NK-92 (cell line): ENCODE data around the gene ZNF324B.
"Not testable (repeated sequence)": the region's sequence is repeated elsewhere in the genome, so short reads cannot be mapped to it uniquely, and the experiment has no call there.

ENCODE experiments used
- DNase-seq: peaks from one replicate; lab custom pipeline; 2025; ENCODE audit not compliant: unreplicated experiment; lab: John Stamatoyannopoulos, UW

The ZNF324B gene

DNA sequence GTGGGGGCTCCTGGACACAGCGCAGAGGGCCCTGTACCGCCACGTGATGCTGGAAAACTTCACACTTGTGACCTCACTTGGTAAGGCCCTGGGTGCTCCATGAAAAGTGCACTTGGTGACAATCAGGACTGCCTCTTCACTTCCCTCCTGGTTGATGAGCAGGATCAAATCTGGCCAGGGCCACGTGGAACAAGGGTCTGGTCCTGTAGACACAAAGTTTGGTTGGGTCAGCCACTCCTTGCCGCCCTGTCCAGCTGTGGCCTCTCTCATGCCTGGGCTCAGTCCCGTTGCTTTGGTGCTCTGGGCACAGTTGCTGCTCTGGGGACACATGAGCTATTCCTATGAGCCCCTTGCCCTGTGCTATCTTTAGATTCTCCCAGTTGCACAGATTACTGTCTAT lies 2.3 kb downstream of the ZNF324B start:
- DNase-seq, result no peak

DNA sequence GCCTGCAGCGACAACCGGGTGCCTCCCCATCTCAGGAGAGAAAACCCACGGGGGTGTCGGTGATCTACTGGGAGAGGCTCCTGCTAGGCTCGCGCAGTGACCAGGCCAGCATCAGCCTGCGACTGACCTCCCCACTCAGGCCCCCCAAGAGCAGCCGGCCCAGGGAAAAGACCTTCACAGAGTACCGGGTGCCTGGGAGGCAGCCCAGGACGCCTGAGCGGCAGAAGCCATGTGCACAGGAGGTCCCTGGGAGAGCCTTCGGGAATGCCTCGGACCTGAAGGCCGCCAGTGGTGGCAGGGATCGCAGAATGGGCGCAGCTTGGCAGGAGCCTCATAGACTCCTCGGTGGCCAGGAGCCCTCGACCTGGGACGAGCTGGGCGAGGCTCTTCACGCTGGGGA lies 3.9 kb downstream of the ZNF324B start:
- DNase-seq, result no peak

DNA sequence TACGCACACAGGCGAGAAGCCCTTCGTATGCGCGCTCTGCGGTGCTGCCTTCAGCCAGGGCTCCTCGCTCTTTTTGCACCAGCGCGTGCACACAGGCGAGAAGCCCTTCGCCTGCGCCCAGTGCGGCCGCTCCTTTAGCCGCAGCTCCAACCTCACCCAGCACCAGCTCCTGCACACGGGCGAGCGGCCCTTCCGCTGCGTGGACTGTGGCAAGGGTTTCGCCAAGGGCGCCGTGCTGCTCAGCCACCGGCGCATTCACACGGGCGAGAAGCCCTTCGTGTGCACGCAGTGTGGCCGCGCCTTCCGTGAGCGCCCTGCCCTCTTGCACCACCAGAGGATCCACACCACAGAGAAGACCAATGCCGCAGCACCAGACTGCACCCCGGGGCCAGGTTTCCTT lies 4.7 kb downstream of the ZNF324B start:
- DNase-seq, result no peak

DNA sequence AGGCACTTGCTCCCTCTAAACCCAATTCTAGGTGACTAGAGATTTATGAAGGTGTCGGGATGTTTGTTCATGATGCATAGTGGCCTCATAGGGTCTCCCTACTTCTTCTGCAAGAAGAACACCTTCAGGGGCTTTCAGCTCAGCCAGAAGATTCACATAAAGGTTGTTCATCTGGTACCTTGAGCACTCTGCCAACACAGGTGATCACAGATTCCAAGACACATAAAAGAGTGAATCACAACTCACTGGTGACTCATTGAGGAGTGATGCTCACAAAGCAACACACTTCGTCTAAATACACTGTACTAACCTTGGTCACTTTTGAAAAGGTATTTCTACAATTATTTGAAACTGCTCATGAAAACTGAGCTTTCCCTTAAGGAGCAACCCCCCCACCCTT lies 8.6 kb downstream of the ZNF324B start:
- no peak for DNase-seq

DNA sequence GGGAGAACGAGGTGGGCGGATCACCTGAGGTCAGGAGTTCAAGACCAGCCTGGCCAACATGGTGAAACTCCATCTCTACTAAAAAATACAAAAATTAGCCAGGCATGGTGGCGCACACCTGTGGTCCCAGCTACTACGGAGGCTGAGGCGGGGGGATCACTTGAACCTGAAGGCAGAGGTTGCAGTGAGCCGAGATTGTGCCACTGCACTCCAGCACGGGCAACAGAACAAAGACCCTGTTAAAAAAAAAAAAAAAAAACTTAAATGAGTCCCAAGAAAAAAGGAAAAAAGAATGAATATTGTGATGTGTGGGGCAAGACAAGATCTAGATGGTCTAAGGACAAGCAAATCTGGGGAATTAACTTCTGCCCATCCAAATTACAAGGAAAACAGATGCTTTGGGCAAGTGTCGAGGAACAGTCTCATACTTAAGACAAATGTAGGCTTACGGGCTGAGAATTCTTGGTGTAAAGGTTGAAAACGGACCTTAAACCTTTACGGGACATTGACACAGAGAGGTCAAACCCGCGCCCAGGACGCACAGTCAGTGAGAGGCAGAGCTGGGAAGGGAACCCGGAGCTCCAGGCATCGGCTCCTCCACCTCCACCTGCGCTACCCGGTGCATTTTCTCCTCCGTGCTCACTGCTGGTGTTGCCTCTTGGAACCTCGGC lies 14.8 kb downstream of the ZNF324B start:
- no peak for DNase-seq

DNA sequence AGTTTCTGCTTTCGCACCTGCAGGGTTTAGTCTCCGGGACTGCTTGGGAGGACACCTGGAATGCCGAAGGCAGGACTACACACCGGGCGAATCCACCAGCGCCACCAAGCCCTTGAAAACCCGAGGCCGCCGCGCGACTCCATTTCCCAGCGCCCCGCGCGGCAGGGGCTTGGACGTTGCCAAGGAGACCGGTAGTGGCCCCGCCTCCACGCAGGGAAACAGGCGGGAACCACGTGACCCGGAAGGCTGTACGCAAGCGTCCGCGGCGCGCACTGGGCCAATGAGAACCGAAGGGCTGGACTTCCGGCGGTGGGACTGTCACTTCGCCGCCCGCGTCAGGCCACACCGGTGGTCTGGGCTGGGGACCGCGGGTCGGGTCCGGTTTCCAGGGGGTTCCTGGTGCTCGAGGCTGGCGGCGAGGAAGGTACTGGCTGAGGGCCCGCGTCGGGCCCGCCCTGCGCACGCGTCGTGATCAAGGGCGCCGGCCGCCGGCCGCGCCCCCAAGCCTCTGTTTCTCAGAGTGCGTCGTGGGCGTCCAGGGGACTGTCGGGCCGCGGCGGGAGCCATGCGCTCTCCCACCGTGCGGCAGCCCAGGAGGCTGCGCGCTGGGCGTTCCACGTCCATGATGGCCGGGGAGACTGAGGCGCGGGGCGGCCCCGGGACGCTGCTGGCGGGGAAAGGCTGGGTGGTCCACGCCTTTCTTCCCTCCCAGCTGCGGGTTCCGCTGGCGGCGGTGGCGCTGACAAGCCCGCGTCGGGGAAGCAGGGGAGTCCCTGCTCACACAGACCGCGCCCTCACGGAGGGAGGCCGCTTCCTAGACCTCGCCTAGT lies 15.6 kb downstream of the ZNF324B start, which contains the start of gene ZNF324:
ZNF324 (plus strand) TSS at position 321 of the 830 bp plus-strand sequence. CDS start 2,106 bp downstream, outside the sequence.
- DNase-seq, result peak; percentile 88

DNA sequence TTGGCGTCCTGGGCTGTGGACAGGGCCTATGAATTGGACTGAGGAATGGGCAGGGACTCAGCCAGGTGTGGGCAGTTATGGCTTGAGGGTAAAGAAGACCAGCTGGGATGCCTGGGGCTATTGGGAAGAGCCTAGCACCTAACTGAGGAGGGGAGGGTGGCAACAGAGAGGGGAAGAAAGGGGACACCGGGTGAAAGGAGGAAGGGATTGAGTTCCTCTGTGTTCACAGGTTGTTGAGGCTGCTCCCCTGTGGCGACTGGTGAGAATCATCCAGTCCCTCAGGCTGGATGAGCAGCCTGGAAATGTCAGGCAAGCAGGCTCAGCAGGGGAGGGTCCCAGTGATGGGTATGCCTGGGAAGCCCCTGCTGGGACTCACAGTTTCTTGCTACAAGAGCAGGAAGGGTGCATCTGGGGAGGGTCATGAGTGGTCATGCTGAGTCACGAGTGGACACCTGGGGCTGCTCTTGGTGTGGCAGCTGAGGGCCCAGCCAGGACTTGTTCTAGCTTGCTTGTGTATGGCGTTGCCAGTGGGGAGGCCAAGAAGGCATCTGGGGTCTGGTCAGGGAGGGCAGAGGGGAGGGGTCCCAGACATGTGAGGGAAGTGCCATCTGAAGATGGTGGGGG lies 16.9 kb downstream of the ZNF324B start:
- DNase-seq, result no peak

DNA sequence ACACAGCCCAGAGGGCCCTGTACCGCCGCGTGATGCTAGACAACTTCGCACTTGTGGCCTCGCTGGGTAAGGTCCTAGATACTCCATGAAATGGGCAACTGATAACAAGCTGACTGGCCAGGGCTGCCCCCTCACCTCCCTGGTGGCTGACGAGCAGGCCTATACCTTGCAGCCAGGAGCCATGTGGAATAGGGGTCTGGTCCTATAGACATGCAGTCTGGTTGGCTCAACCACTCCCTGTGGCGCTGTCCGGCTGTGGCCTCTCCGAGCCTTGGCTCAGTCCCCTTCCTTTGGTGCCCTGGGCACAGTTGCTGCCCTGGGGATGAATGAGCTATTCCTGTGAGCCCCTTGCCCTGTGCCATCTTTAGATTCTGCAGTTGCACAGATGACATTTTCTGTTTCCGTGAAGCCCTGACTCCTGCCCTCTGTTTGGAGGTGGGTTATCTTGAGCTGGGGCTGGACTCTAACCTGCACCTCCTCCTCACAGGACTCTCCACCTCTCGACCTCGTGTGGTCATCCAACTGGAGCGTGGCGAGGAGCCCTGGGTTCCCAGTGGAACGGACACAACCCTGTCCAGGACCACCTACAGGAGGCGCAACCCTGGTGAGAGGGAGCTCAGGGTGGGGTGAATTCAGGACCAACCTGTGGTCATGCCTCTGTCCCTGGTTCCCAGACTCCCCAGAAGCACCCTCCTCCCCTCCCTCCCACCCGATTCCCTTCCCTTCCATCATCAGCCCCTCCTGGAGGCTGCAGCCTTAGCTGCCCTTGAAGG lies 18.0 kb downstream of the ZNF324B start:
- no peak for DNase-seq

DNA sequence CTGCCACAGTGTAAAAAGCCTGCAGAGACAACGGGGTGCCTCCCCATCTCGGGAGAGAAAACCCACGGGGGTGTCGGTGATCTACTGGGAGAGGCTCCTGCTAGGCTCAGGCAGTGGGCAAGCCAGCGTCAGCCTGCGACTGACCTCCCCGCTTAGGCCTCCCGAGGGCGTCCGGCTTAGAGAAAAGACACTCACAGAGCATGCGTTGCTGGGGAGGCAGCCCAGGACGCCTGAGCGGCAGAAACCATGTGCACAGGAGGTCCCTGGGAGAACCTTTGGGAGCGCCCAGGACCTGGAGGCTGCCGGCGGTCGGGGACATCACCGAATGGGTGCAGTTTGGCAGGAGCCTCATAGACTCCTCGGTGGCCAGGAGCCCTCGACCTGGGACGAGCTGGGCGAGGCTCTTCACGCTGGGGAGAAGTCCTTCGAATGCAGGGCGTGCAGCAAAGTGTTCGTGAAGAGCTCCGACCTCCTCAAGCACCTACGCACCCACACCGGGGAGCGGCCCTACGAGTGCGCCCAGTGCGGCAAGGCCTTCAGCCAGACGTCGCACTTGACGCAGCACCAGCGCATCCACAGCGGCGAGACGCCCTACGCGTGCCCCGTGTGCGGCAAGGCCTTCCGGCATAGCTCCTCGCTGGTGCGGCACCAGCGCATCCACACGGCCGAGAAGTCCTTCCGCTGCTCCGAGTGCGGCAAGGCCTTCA lies 19.6 kb downstream of the ZNF324B start:
- DNase-seq, result not testable (repeated sequence)

DNA sequence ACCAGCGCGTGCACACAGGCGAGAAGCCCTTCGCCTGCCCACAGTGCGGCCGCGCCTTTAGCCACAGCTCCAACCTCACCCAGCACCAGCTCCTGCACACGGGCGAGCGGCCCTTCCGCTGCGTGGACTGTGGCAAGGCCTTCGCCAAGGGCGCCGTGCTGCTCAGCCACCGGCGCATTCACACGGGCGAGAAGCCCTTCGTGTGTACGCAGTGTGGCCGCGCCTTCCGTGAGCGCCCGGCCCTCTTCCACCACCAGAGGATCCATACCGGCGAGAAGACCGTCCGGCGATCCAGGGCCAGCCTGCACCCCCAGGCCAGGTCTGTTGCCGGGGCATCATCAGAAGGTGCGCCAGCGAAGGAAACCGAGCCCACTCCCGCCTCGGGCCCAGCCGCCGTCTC lies 20.3 kb downstream of the ZNF324B start:
- DNase-seq, result no peak

DNA sequence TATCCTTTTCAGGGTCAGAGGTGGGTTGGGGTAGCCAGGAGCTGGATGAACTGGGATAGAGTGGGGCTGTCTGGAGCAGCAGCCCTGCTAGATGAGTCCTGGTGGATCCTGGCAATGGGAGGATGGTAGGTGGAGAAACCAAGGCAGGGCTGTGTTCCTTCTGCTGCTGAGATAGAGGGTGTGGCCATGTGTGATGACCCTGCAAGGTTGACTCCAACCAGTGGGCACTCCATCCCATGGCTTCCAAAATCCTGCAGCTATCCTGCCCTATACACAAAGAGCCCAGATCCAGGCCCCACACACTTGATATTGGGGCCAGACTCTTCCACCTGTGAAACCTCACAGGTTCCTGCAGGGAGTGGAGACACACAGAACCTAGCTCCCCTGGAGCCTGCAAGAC lies 22.4 kb downstream of the ZNF324B start:
- no peak for DNase-seq

DNA sequence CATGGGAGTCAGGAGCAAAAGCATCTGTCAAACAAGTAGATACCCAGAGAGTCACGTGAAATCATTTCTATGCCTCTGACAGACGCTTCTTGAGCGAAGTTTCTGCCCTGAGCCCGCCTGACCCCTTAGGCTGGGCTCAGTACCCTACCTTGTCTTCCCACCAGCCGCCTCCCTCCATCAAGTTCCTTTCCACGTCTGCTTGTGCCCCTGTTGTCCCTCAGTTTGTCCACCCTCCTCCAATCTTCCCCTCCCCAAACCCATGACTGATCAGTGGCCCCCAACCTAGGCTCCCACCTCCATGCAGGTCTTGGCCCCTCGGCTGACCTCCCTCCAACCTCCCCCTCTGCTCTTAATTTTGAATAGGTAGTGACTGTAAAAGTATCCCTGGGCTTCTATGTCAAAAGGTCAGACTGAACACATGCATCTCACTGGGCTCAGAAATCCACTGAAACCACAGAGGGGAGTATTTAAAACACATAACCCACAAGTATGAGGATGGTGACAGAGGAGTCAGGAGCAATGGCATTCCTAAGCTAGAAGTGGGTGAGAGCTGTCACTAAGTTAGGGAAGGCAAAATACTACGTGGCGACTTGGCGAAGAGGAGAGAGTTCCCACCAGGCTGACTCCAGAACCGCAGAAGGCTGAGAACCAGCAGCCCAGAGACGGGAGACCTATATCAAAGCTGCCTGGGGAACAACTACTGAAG lies 23.0 kb downstream of the ZNF324B start:
- DNase-seq, result no peak

DNA sequence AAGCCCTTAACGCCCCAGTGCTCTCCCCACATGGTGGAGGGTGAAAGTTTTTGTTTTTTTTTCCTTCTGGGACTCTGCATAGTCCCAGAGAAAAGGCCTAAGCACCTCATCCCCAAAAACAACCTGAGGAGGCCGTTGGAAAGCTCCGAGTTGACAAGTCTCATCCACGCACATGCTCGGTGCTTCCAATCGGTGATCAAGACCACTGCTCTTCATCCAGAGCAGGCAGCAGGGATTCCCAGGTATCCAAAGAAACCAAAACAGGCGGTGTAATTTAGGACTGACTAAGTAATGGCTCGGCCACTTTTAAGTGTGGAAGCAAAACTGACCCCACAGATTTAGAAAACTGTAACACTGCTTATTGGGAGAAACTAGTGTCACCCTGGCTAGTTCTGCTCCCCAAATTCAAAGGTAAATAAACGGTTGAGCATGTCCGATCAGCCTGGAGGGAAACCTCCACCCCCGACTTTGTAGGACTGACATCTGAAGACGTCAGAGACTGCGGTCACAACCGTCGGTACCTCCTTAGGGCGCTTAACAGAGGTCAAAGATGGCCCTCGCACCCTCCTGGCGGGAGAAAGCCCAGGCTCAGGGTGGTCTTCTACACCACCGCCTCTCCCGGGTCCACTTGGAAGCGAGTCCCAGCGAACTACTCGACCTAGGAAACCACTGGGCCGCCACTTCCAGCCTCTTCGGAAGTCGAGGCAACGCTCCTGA lies 23.7 kb downstream of the ZNF324B start:
- no peak for DNase-seq

DNA sequence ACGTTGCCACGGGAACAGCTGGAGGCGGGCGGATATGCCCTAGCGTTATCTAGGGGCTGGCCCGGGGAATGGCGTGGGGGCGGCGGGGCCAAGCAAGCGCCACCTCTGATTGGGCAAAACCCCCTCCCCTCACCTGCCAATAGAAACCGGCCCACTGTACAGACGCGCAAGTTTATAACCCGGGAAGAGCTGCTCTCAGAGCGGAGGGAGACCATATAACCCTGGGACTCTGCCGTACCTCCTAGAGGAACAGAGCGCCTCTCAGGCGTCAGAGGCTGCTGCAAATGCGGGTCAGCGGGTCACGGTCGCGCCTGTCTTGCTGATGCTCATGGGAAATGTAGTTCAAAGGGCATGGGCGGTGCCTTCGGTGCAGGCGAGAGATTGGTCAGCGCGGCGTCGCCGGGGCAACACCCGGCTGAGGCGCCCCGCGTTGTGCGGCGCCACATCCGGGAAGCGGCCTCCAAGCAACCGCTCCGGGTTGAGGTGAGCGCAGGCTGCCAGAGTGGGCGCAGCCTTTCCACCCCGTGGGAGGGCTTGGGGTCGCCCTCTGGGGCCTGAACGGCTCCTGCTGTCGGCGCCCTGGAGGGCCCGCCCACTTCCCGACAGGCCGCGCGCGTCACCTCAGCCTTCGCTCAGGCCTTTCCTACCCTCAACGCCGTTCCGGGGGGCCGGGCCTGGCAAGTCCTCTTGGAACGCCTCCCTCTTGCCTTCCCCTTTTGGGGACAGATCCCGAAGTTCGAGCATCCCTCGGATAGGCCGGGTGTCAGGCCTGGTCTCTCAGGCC lies 24.5 kb downstream of the ZNF324B start, which contains the start of gene ZNF446:
ZNF446 (plus strand) TSS at position 639 of the 784 bp plus-strand sequence. CDS start 867 bp downstream, outside the sequence.
- peak; percentile 77 for DNase-seq

DNA sequence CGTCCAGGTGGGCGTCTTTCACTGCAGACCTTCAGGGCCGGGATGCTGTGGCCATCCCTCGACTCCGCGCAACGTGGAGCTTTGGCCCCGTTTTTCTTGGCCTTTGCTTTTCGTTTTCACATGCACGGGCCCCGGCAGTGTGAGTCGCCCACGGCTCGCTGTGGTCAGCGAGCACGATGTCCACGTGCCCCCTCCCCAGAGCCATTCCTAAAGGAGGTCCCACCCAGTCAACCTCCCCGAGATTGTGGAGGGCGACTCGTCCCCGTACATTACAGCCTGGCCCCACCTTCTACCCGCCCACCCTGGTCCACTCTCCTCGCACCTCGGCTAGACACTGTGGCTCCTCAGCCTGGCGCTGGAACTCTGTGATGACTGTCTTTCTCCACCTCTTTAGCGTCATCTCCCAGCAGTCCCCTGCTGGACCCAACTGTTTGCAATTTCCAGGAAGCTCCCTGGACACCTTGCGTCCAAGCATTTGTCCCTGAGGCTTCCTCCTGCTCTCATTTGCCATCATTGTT lies 25.1 kb downstream of the ZNF324B start:
- DNase-seq, result no peak

DNA sequence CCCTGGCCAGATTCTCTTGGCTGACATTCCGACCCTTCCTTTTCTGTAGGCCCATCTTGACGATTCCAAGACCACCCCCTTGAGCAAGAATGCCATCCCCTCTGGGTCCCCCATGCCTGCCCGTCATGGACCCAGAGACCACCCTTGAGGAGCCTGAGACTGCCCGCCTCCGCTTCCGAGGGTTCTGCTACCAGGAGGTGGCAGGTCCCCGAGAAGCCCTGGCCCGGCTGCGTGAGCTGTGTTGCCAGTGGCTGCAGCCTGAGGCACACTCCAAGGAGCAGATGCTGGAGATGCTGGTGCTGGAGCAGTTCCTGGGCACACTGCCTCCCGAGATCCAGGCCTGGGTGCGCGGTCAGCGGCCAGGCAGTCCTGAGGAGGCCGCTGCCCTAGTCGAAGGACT lies 25.7 kb downstream of the ZNF324B start:
- no peak for DNase-seq

DNA sequence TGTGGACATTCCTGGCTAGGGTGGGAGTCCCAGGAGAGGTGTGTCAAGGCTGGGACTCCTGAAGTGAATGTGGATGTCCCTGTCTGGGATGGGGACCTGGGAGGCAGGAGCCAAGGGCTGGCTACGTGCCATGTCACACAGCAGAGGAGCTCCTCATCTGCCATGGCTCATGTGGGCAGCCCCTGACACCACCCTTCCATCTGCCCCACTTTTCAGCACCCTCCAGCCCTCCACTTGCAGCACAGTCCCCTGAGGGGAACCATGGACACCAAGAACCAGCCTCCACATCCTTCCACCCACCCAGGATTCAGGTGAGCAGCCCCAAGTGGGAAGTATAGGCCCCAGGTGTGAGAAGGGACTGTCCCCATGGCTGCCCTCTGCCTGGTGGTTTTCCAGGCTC lies 26.4 kb downstream of the ZNF324B start:
- no peak for DNase-seq

DNA sequence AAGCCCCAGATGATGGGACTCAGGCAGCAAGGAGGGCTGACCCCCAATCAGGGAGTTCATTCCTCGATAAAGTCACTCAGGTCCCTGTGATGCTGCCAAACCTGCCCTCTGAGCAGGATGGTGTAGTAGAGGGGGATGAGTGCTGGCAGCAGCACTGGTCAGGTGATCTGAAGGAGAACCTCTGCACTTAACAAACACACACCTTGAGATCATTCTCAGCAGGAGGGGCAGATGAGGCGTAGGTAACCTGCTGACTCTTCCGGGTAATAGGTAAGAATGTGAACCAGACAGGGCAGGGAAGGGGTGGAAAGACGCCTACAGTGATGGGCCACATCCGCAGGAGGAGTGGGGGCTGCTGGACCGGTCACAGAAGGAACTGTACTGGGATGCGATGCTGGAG lies 27.9 kb downstream of the ZNF324B start:
- DNase-seq, result no peak
